Mesendoderm (in vitro differentiated cells): ENCODE results near the gene MAML1.
A peak's percentile ranks its signal among the peaks of the same experiment; 100 is the strongest.

ENCODE experiments used
- DNase-seq: peaks from one replicate; pipeline ENCODE4 v3.0.0; 2013
- H2AK5ac ChIP-seq: 2 replicates; pipeline ENCODE4 v1.6.1; 2013; ENCODE audit warnings: low read length, inconsistent platforms
- H2BK120ac ChIP-seq: 2 replicates; pipeline ENCODE4 v1.6.1; 2013; ENCODE audit warnings: low read depth, mild to moderate bottlenecking, low read length, moderate library complexity, mixed read lengths
- H2BK15ac ChIP-seq: replicated peaks from 2 replicates; pipeline ENCODE4 v1.6.1; 2013; ENCODE audit warnings: low read depth, mild to moderate bottlenecking, moderate library complexity
- H2BK5ac ChIP-seq: 2 replicates; pipeline ENCODE4 v1.6.1; 2013; ENCODE audit warnings: low read length, inconsistent platforms
- H3K18ac ChIP-seq: 2 replicates; pipeline ENCODE4 v1.6.1; 2013; ENCODE audit warnings: mild to moderate bottlenecking, low read length, mixed read lengths
- H3K23ac ChIP-seq: one replicate; pipeline ENCODE4 v1.6.1; 2013; ENCODE audit warnings: low read length
- H3K27ac ChIP-seq: 2 replicates; pipeline ENCODE4 v1.5.1; 2013; ENCODE audit warnings: low read depth, mild to moderate bottlenecking, inconsistent platforms, low read length, moderate library complexity
- H3K27me3 ChIP-seq: 2 replicates; pipeline ENCODE4 v1.6.1; 2013; ENCODE audit warnings: low read length, control low read depth, mild to moderate bottlenecking, inconsistent platforms; ENCODE audit not compliant: insufficient read depth, poor library complexity
- H3K36me3 ChIP-seq: 2 replicates; pipeline ENCODE4 v1.6.1; 2013; ENCODE audit warnings: low read length, inconsistent platforms; ENCODE audit not compliant: control insufficient read depth, insufficient read depth
- H3K4ac ChIP-seq: one replicate; pipeline ENCODE4 v1.6.1; 2013; ENCODE audit warnings: low read depth, mild to moderate bottlenecking, low read length, moderate library complexity
- H3K4me1 ChIP-seq: 2 replicates; pipeline ENCODE4 v1.6.1; 2013; ENCODE audit warnings: low read depth, low read length, inconsistent platforms; ENCODE audit not compliant: control insufficient read depth
- H3K4me2 ChIP-seq: 2 replicates; pipeline ENCODE4 v1.6.1; 2013; ENCODE audit warnings: low read length
- H3K4me3 ChIP-seq: 2 replicates; pipeline ENCODE4 v1.5.1; 2013; ENCODE audit warnings: mild to moderate bottlenecking, low read length
- H3K56ac ChIP-seq: one replicate; pipeline ENCODE4 v1.6.1; 2013; ENCODE audit warnings: low read length
- H3K79me1 ChIP-seq: 2 replicates; pipeline ENCODE4 v1.6.1; 2013; ENCODE audit warnings: low read length, inconsistent platforms
- H3K79me2 ChIP-seq: 2 replicates; pipeline ENCODE4 v1.6.1; 2013; ENCODE audit warnings: mild to moderate bottlenecking, low read length; ENCODE audit not compliant: control insufficient read depth, insufficient read depth
- H3K9ac ChIP-seq: 2 replicates; pipeline ENCODE4 v1.6.1; 2013; ENCODE audit warnings: low read length, inconsistent platforms
- H4K5ac ChIP-seq: one replicate; pipeline ENCODE4 v1.6.1; 2013; ENCODE audit warnings: low read length
- H4K8ac ChIP-seq: one replicate; pipeline ENCODE4 v1.6.1; 2013; ENCODE audit warnings: low read depth, mild to moderate bottlenecking, control low read depth, low read length, moderate library complexity
- WGBS: extraction: QIAGEN DNeasy Blood & Tissue Kit; methylation state at CpG from one replicate; pipeline ENCODE4 v1.1.7; 2013; ENCODE audit warnings: low lambda C conversion rate, missing lambda C conversion rate; ENCODE audit not compliant: insufficient coverage; ENCODE audit errors: extremely low coverage; 5-methylcytosine and 5-hydroxymethylcytosine counted together

The MAML1 gene

GRCh38 chr5:179755022-179755421 lies 22.4 kb downstream of the MAML1 start:
- Histone ChIP-seq H2AK5ac (no peak overlapping the region), H3K79me2 (peaks cover 59% of the 10 kb centered on the region), H2BK15ac (no peak overlapping the region), H3K36me3 (no peaks in the 10 kb centered on the region), H3K4ac (no peak overlapping the region), H3K79me1 (peaks cover 21% of the 10 kb centered on the region), H3K9ac (no peak overlapping the region), H3K27me3 (no peaks in the 10 kb centered on the region), H2BK5ac (no peak overlapping the region), H3K27ac (no peak overlapping the region), H3K4me1 (peaks cover 1% of the 10 kb centered on the region), H4K5ac (no peak overlapping the region), H3K4me2 (no peak overlapping the region), H4K8ac (no peak overlapping the region), H3K23ac (no peak overlapping the region), H2BK120ac (no peak overlapping the region), H3K56ac (no peak overlapping the region), H3K4me3 (no peak overlapping the region), H3K18ac (no peak overlapping the region)
- peak; percentile 77 for DNase-seq
- WGBS: no CpG with 5 or more reads among the region's 2 CpGs

GRCh38 chr5:179758955-179759354 lies 26.3 kb downstream of the MAML1 start:
- Histone ChIP-seq H2BK120ac (no peak overlapping the region), H4K8ac (no peak overlapping the region), H4K5ac (no peak overlapping the region), H3K4ac (no peak overlapping the region), H3K18ac (no peak overlapping the region), H3K27ac (no peak overlapping the region), H2BK5ac (no peak overlapping the region), H3K4me3 (no peak overlapping the region), H3K56ac (no peak overlapping the region), H3K9ac (no peak overlapping the region), H2BK15ac (no peak overlapping the region), H3K79me2 (peaks cover 50% of the 10 kb centered on the region), H2AK5ac (no peak overlapping the region), H3K4me1 (peaks cover 1% of the 10 kb centered on the region), H3K79me1 (peaks cover 27% of the 10 kb centered on the region), H3K36me3 (no peaks in the 10 kb centered on the region), H3K27me3 (no peaks in the 10 kb centered on the region), H3K23ac (no peak overlapping the region), H3K4me2 (no peak overlapping the region)
- DNase-seq: no peak
- WGBS: no CpG with 5 or more reads among the region's 8 CpGs

GRCh38 chr5:179759581-179760551 lies 27.2 kb downstream of the MAML1 start:
- no peak overlapping the region for H3K27ac ChIP-seq
- no peaks in the 10 kb centered on the region for H3K36me3 ChIP-seq
- H3K56ac ChIP-seq: no peak overlapping the region
- no peak overlapping the region for H2BK15ac ChIP-seq
- peaks cover 45% of the 10 kb centered on the region for H3K79me2 ChIP-seq
- peaks cover 27% of the 10 kb centered on the region for H3K79me1 ChIP-seq
- H3K4ac ChIP-seq: no peak overlapping the region
- no peak overlapping the region for H3K18ac ChIP-seq
- H4K5ac ChIP-seq: no peak overlapping the region
- no peak overlapping the region for H3K9ac ChIP-seq
- WGBS: no CpG with 5 or more reads among the region's 9 CpGs
- no peaks in the 10 kb centered on the region for H3K27me3 ChIP-seq
- DNase-seq: no peak
- H2BK120ac ChIP-seq: no peak overlapping the region
- no peak overlapping the region for H3K4me2 ChIP-seq
- H2BK5ac ChIP-seq: no peak overlapping the region
- no peak overlapping the region for H2AK5ac ChIP-seq
- H4K8ac ChIP-seq: no peak overlapping the region
- no peaks in the 10 kb centered on the region for H3K4me1 ChIP-seq
- H3K4me3 ChIP-seq: no peak overlapping the region
- H3K23ac ChIP-seq: no peak overlapping the region

GRCh38 chr5:179762079-179762780 lies 29.6 kb downstream of the MAML1 start:
- H2BK120ac ChIP-seq: no peak overlapping the region
- H4K5ac ChIP-seq: no peak overlapping the region
- WGBS: no CpG with 5 or more reads among the region's 10 CpGs
- H3K4me2 ChIP-seq: no peak overlapping the region
- no peak overlapping the region for H3K23ac ChIP-seq
- H3K79me2 ChIP-seq: peaks cover 41% of the 10 kb centered on the region
- H3K27ac ChIP-seq: no peak overlapping the region
- H3K79me1 ChIP-seq: peaks cover 27% of the 10 kb centered on the region
- no peak overlapping the region for H2BK15ac ChIP-seq
- no peak overlapping the region for H3K9ac ChIP-seq
- H2BK5ac ChIP-seq: no peak overlapping the region
- H3K18ac ChIP-seq: no peak overlapping the region
- H3K56ac ChIP-seq: no peak overlapping the region
- H3K27me3 ChIP-seq: no peaks in the 10 kb centered on the region
- DNase-seq: peak; percentile 57
- H3K4me1 ChIP-seq: no peaks in the 10 kb centered on the region
- H2AK5ac ChIP-seq: no peak overlapping the region
- H3K36me3 ChIP-seq: peaks cover 5% of the 10 kb centered on the region
- H3K4me3 ChIP-seq: no peak overlapping the region
- no peak overlapping the region for H3K4ac ChIP-seq
- no peak overlapping the region for H4K8ac ChIP-seq

- WGBS: no CpG with 5 or more reads among the region's 3 CpGs
- Histone ChIP-seq H2AK5ac (no peak overlapping the region), H3K56ac (no peak overlapping the region), H3K36me3 (peaks cover 5% of the 10 kb centered on the region), H3K9ac (no peak overlapping the region), H3K23ac (no peak overlapping the region), H3K4me1 (no peaks in the 10 kb centered on the region), H3K27me3 (no peaks in the 10 kb centered on the region), H3K4me2 (no peak overlapping the region), H2BK15ac (no peak overlapping the region), H4K5ac (no peak overlapping the region), H2BK120ac (no peak overlapping the region), H3K79me1 (peaks cover 27% of the 10 kb centered on the region), H2BK5ac (no peak overlapping the region), H3K4me3 (no peak overlapping the region), H4K8ac (no peak overlapping the region), H3K18ac (no peak overlapping the region), H3K4ac (no peak overlapping the region), H3K27ac (no peak overlapping the region), H3K79me2 (peaks cover 43% of the 10 kb centered on the region)
- no peak for DNase-seq
Observed at GRCh38 chr5:179762781-179763176, 30.2 kb downstream of the MAML1 start.
